Type B pancreatic cell (in vitro differentiated cells): Measurements from ENCODE around the gene TAF1B. TPM values are rescaled to one million over a fixed set of nuclear protein-coding genes. Genes with fewer than 3 reads are reported as not detected.
A peak's percentile ranks its signal among the peaks of the same experiment; 100 is the strongest.

ENCODE experiments used
- DNase-seq: peaks from one replicate; pipeline ENCODE4 v3.0.0; 2021; ENCODE audit warnings: mixed read lengths; ENCODE audit not compliant: unreplicated experiment; ENCODE audit errors: extremely low spot score
- H3K27ac Mint-ChIP-seq: 2 replicates; pipeline ENCODE4 v1.8.0; 2021; ENCODE audit warnings: mild to moderate bottlenecking, mixed read lengths
- H3K27me3 Mint-ChIP-seq: 2 replicates; pipeline ENCODE4 v1.8.0; 2021; ENCODE audit warnings: mixed read lengths
- H3K36me3 Mint-ChIP-seq: 2 replicates; pipeline ENCODE4 v1.8.0; 2021; ENCODE audit warnings: mixed read lengths
- H3K4me1 Mint-ChIP-seq: one replicate; pipeline ENCODE4 v1.8.0; 2021; ENCODE audit warnings: mixed read lengths; ENCODE audit not compliant: unreplicated experiment
- H3K4me3 Mint-ChIP-seq: 2 replicates; pipeline ENCODE4 v1.8.0; 2021; ENCODE audit warnings: mild to moderate bottlenecking, mixed read lengths
- H3K9me3 Mint-ChIP-seq: 2 replicates; pipeline ENCODE4 v1.8.0; 2021; ENCODE audit warnings: mixed read lengths
- total RNA-seq: library from RNA; stranded (reverse); gene quantifications from 2 replicates; pipeline ENCODE4 v1.2.1, GENCODE V29; 2021; ENCODE audit warnings: low replicate concordance
- TF ChIP-seq, protein P1 (sequence below): fragments of 200-600 bp; sonication (generic); conservative IDR thresholded peaks from 2 replicates; pipeline ENCODE4 v1.5.0; 2021; ENCODE audit warnings: antibody characterized with exemption, mild to moderate bottlenecking

Gene TAF1B
- total RNA-seq, 1 donor from 2014 or later, result 34.1 TPM

DNA sequence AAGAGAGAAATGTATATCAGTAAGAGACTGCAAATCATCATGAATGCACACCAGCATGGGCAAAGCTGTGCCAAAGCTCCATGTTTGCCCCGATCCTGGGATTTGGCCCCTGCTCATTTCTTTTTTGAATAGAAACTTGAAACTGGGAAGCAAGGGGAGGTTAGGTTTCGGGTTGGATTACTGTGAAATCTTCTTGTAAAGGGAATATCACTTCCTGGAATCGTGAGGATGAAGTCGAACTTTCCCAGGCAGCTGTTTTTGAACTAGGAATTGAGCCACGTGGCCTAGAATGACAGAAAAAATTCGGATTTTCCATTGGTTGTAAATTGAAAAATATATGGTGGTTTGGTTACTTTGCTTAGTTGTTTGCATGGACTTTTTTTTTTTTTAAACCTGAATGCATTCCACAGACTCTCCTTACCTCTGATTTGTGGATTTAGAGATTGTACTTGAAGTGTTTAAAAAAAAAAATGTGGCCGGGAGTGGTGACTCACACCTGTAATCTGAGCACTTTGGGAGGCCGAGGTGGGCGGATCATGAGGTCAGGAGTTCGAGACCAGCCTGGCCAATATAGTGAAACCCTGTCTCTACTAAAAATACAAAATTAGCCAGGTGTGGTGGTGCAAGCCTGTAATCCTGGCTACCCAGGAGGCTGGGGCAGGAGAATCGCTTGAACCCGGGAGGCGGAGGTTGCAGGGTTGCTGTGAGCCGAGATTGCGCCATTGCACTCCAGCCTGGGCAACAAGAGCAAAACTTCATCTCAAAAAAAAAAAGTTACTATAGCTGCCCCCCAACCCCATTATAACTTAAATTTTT lies 140.3 kb downstream of the TAF1B start:
- Mint-ChIP-seq H3K4me1 (peaks cover 6% of the 10 kb centered on the region), H3K36me3 (peaks cover 7% of the 10 kb centered on the region), H3K27me3 (no peaks in the 10 kb centered on the region), H3K27ac (peak overlapping the region; percentile 50), H3K9me3 (no peaks in the 10 kb centered on the region), H3K4me3 (no peak overlapping the region)
- no peak for DNase-seq
- TF ChIP-seq, protein P1, sequence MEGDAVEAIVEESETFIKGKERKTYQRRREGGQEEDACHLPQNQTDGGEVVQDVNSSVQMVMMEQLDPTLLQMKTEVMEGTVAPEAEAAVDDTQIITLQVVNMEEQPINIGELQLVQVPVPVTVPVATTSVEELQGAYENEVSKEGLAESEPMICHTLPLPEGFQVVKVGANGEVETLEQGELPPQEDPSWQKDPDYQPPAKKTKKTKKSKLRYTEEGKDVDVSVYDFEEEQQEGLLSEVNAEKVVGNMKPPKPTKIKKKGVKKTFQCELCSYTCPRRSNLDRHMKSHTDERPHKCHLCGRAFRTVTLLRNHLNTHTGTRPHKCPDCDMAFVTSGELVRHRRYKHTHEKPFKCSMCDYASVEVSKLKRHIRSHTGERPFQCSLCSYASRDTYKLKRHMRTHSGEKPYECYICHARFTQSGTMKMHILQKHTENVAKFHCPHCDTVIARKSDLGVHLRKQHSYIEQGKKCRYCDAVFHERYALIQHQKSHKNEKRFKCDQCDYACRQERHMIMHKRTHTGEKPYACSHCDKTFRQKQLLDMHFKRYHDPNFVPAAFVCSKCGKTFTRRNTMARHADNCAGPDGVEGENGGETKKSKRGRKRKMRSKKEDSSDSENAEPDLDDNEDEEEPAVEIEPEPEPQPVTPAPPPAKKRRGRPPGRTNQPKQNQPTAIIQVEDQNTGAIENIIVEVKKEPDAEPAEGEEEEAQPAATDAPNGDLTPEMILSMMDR, result no peak

Other genes with a start within 250 kb of the TAF1B start
- 318 and 354 TPM in 2 replicates for gene YWHAQ, start 212.5 kb upstream of the TAF1B start, total RNA-seq
- 37.4 and 120 TPM in 2 replicates for gene GRHL1, start 108.2 kb downstream of the TAF1B start, total RNA-seq
- gene KLF11, start 200.1 kb downstream of the TAF1B start, total RNA-seq, result 11.8 and 13.1 TPM in 2 replicates
- 0.79 and 0.94 TPM in 2 replicates for gene CYS1, start 236.9 kb downstream of the TAF1B start, total RNA-seq